NCI-H446 treated with DMSO at 0.1 percent for 48 hours (cell line): ENCODE measurements around the gene INKA2.

Source experiments
- DNase-seq: peaks from one replicate; lab custom pipeline; 2025; lab: John Stamatoyannopoulos, UW

INKA2 gene

GRCh38 chr1:111732718-111733117, 6.5 kb downstream of the INKA2 start:
- no peak for DNase-seq

GRCh38 chr1:111731956-111732355, 7.2 kb downstream of the INKA2 start:
- DNase-seq, result no peak

GRCh38 chr1:111730706-111731105, 8.5 kb downstream of the INKA2 start:
- no peak for DNase-seq

- DNase-seq, result no peak
These were observed 9.1 kb downstream of the INKA2 start for GRCh38 chr1:111729946-111730681.

- peak; percentile 85 for DNase-seq
These were observed 9.8 kb downstream of the INKA2 start for GRCh38 chr1:111729271-111729921.

- DNase-seq, result no peak
These were observed 12.1 kb downstream of the INKA2 start for GRCh38 chr1:111727056-111727455.

GRCh38 chr1:111725192-111725591, 14.0 kb downstream of the INKA2 start:
- no peak for DNase-seq

GRCh38 chr1:111723871-111724270, 15.3 kb downstream of the INKA2 start:
- no peak for DNase-seq

- no peak for DNase-seq
These were observed 15.9 kb downstream of the INKA2 start for GRCh38 chr1:111723091-111723806.

- DNase-seq, result no peak
These were observed 18.0 kb downstream of the INKA2 start for GRCh38 chr1:111720977-111721786.

GRCh38 chr1:111720274-111720976, 18.8 kb downstream of the INKA2 start:
- DNase-seq, result no peak

GRCh38 chr1:111719674-111720132, 19.5 kb downstream of the INKA2 start:
- DNase-seq, result no peak

- no peak for DNase-seq
These were observed 20.1 kb downstream of the INKA2 start for GRCh38 chr1:111719135-111719534.

- DNase-seq, result no peak
These were observed 21.7 kb downstream of the INKA2 start for GRCh38 chr1:111717450-111717849.

- no peak for DNase-seq
These were observed 22.9 kb downstream of the INKA2 start for GRCh38 chr1:111716333-111716732.

- no peak for DNase-seq
These were observed 29.2 kb downstream of the INKA2 start for GRCh38 chr1:111709986-111710385.

- DNase-seq, result no peak
These were observed 31.3 kb downstream of the INKA2 start for GRCh38 chr1:111707906-111708305.

- DNase-seq, result no peak
These were observed 32.3 kb downstream of the INKA2 start for GRCh38 chr1:111706921-111707320.

GRCh38 chr1:111705841-111706240, 33.4 kb downstream of the INKA2 start:
- DNase-seq, result no peak

GRCh38 chr1:111704776-111705175, 34.4 kb downstream of the INKA2 start:
- no peak for DNase-seq

- no peak for DNase-seq
These were observed 35.0 kb downstream of the INKA2 start for GRCh38 chr1:111704240-111704639.
